Endometrial microvascular endothelial cells (primary cell): ENCODE results near the gene DEXI. TPM values are rescaled to one million over a fixed set of nuclear protein-coding genes. Genes with fewer than 3 reads are reported as not detected.
"Not testable (repeated sequence)": the region's sequence is repeated elsewhere in the genome, so short reads cannot be mapped to it uniquely, and the experiment has no call there.

Experiments used
- in situ Hi-C: cut with HindIII; loops from 2 replicates; pipeline ENCODE4 v1.10.0; 2017; ENCODE audit warnings: low sequenced_read_pairs, low pct_unique_long_range_greater_than_20kb; ENCODE audit errors: inconsistent ontology term
- total RNA-seq: library from RNA; depleted of rRNA; stranded (reverse); fragments of >200 nt; gene quantifications from one replicate; pipeline ENCODE4 v1.2.3, GENCODE V29; 2015; ENCODE audit errors: inconsistent ontology term

Gene DEXI
- total RNA-seq, 1 donor from 2014 or later = 96.8 TPM

GRCh38 chr16:10971560-10971961, 29.3 kb upstream of the DEXI start:
- in situ Hi-C loops = no loop called here

DNA sequence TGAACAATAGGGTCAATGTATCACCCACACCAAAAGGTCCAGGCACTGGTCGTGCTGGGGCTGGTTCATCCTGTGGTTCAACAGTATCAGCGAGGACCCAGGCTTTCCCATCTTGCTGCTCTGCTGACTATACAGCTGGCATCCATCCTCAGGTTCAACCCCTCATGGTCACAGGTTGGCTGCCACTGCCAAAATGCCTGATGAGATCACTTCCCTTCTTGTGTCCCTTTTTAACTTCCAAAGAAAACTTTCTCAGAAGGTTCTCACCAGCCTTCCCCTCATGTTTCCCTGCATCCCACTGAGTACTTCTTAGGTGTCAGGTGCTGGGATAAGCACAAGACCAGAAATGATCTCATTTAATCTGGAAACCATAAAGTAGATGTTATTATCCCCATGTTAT, 27.8 kb upstream of the DEXI start:
- in situ Hi-C loops = no loop called here

DNA sequence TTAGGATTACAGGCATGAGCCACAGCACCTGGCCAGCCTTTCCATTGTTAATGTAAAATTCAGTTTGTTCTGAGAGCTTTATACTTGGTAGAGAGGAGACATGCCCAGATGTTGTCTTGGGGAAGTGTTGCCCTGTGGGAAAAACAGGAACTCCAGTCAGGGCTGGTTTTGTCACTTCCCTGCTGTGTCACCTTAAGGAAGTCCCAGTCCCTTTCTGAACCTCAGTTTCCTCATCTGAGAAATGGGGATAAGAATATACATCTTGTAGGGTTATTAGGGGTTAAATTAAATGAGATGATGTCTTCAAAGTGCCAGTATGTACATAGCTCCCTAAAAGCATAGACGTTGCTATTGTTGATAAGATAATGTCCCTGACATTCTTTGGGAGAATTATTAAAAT, 27.3 kb upstream of the DEXI start:
- in situ Hi-C loops = no loop called here

DNA sequence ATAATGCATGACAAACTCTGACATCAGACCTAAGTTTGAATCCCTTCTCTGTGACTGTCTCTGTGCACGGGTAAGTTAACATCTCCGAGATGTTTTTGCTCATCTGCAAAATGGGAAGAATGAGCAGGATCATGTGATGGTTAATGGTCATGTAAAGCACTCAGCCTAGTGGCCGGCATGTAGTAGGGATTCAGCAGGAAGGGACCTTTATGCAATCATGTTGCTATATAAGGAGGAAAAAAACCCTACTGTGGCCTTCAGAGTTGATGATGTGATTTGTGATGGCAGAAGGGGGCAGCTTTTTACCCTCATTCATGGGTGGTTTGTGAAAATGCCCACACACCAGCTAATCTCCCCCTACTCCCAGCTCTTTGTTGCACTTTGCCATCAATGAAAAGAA, 26.2 kb upstream of the DEXI start:
- in situ Hi-C loops = no loop called here

GRCh38 chr16:10967986-10968385, 25.7 kb upstream of the DEXI start:
- in situ Hi-C loops = no loop called here

DNA sequence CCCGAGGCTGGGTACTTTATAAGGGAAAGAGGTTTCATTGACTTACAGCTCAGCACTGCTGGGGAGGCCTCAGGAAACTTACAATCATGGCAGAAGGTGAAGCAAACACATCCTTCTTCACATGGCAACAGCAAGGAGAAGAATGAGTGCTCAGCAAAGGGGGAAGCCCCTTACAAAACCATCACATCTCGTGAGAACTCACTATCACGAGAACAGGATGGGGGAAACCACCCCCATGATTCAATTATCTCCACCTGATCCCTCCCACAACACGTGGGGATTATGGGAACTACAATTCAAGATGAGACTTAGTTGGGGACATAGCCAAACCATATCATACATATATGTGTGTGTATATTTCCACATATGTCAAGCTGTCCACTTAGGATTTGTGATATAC, 24.3 kb upstream of the DEXI start:
- in situ Hi-C loops = not testable (repeated sequence)

- in situ Hi-C loops = no loop called here
These were observed 23.9 kb upstream of the DEXI start for GRCh38 chr16:10966129-10966528.

DNA sequence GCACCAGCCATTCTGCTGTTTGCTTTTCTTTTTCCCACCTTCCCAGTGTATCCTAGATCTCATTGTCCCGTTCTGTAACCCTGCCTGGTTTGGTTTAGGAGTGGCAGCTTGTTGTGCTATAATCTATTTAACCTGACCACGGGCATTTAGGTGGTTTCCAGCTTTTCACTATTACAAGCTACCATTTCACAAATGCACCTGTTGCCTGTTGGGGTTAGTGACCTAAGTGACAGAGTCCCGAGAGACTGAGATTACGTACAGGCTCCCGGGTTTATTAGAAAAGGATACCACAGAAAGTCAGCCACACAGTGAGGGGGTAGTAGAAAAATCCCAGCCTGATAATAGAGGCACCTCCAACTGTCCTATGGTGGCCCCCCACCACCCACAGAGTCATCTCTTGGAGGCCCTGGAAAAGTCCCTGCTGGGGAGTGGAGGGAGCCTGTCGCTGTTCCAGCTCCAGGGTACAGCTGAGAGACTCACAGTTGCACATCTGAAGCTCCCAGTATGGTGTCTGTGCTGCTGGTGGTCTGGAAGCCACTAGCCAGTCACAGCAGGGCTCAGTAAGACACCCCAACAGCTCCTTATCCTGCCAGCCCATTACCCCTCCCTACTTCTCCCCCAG, 23.3 kb upstream of the DEXI start:
- in situ Hi-C loops = no loop called here

DNA sequence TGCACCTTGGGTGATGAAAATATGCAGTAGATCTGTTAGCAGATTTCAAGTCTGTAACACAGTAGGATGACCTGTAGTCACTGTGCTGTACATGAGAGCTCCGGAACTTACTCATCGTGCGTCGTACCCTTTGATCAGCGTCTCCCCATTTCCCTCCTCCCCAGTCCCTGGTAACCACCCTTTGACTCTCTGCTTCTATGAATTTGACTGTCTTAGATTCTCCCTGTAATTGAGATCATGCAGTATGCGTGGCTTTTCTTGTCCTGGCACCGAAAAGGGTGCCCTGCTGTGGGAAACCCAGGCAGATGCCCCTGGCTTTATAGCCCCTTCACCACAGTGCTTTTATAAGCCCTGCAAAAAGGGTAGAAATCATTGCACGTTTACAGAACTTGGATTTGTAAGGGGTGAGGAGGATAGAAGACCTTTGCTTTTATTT, 22.6 kb upstream of the DEXI start:
- in situ Hi-C loops = no loop called here

GRCh38 chr16:10964039-10964890, 22.0 kb upstream of the DEXI start:
- in situ Hi-C loops = no loop called here

DNA sequence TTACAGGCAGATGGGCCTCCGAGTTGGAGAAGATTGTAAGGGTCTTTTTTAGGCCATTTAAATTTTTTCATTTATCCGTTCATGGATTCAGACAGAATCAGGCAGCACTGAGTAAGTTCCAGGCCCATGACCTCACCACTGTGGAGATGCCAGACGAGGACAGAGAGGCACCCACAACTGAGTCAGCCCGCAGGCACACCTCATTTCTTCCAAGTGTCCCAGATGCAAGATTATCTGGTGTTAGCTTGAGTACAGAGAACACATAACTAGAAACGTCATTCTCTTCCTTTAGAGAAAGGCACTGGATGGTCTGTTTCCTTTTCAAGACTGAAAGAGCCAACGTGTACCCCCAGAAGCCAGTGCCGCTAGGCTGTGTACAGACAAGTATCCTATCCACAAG, 19.0 kb upstream of the DEXI start:
- in situ Hi-C loops = no loop called here

- in situ Hi-C loops = no loop called here
These were observed 16.9 kb upstream of the DEXI start for GRCh38 chr16:10959161-10959560.

- in situ Hi-C loops = no loop called here
These were observed 15.7 kb upstream of the DEXI start for GRCh38 chr16:10957771-10958482.

DNA sequence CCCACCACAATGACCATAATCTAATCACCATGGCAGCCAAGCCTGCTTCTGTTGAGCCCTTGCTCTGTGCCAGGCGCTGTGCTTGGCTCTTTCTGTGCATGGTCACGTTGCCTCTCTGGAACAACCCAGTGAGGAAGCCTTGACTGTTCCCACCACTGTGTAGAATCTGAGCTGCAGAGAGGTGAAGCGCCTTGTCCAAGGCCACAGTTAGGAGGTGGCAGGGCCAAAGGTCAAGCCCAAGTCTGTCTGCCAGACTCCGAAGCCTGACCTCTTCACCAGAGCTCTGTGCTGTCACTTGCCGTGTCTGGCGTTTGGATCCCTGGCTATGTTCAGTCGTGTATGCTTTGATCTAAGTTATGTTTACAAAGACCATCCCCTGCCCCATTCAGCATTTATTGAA, 12.6 kb upstream of the DEXI start:
- in situ Hi-C loops = no loop called here

DNA sequence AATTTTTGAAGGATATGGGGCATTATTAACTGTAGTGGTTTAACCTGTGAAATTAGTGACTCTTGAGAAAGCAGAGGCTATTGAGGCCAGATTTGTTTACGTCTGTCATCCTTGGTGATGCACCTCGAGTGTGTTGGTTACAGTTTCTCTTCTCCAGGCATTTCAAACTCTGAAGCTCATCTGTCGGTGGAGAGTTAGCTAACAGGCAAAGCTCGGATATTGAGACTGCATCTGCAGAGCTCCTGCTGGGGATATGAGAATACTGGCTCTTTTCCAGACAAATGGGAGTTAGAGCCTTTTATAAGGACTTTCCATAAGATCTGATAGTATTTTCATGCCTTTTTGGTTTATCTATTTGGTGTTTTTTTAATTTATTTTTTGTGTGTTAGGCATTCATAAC, 8.8 kb upstream of the DEXI start:
- in situ Hi-C loops = no loop called here

GRCh38 chr16:10950393-10950792, 8.1 kb upstream of the DEXI start:
- in situ Hi-C loops = no loop called here

DNA sequence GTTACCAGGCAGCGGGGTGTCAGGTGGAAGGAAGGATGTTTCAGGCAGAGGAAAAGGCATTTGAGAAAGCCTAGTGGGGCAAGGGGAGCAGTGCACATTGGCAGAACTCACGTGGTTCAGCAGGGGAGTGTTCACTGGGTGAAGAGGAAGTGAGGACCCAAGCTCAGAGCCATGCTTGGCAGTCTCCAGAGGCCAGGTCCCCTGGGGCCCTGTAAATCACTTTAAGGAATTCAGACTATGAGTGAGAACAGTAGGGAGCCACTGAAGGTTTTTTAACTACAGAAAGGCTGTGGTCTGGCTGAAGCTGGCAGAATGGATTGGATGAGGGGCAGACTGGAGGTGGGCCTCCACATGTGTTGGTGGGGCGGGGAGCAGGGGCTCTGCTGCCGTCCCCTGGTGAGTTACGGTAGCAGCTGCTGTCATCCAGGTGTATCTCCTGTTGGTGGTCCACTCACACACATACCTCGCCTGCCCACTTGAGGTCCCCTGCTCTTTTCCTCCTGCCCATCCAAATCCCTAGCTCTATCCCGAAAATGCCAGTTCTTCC, 7.2 kb upstream of the DEXI start:
- in situ Hi-C loops = no loop called here

DNA sequence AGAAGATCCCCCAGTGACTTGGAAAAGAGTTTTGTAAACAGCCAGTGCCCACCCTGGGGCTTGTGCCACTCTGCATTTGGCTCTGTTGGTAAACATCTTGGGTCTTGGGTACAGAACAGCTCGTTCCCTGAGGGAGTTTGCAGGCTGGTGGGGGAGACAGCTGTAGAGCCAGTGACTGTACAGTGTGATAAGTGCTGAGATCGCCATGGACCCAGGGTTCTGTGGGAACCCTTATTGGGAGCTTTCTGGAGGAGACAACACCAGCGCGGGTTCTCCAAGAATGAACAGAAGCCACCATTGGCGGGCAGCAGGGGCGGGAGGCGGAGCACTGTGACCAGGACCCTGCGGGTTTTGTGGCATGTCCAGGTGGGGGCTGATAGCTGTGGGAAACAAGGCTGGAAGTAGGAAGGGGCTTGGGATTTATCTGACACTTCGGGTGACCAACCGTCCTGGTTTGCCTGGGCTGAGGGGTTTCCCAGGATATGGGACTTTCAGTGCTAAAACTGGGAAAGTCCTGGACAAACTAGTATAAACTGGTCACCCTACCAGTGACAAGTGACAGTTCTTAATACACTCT, 5.0 kb upstream of the DEXI start:
- in situ Hi-C loops = no loop called here

GRCh38 chr16:10946308-10946707, 4.0 kb upstream of the DEXI start:
- in situ Hi-C loops = no loop called here
